Measurements from ENCODE around the gene KIAA1958. TPM values are rescaled to one million over a fixed set of nuclear protein-coding genes. Genes with fewer than 3 reads are reported as not detected.

The KIAA1958 gene
- polyA plus RNA-seq, 2 of the 4 experiments (the other 2 are of a cell fraction), result 2.2 to 3.7 TPM

GRCh38 chr9:112717661-112718331, 231.2 kb downstream of the KIAA1958 start, which contains the start of gene INIP (continued):
- TF ChIP-seq JUNB (IDR thresholded peaks at IDR 0.05) (no peak), MYC (IDR thresholded peaks at IDR 0.05; ENCODE audit: borderline replicate concordance, low read length) (no peak)

Other genes starting within 250 kb of the KIAA1958 start
- 105 and 127 TPM in 2 replicates for gene PTBP3, start 153.2 kb upstream of the KIAA1958 start, polyA plus RNA-seq (2011; rRNA removed)
- gene PTBP3, start 153.2 kb upstream of the KIAA1958 start, polyA plus RNA-seq (2017; fragmentation: RNase III; extraction: RNeasy Plus Mini Kit Qiagen cat#74134 plus additional on column Dnase treatment), result 40.0 to 55.7 TPM (median 49.9 TPM) in 3 replicates
- 45.3 and 47.7 TPM in 2 replicates for gene HSDL2, start 106.7 kb upstream of the KIAA1958 start, polyA plus RNA-seq (2011; rRNA removed)
- 43.1 to 47.6 TPM (median 47.4 TPM) in 3 replicates for gene HSDL2, start 106.7 kb upstream of the KIAA1958 start, polyA plus RNA-seq (2017; fragmentation: RNase III; extraction: RNeasy Plus Mini Kit Qiagen cat#74134 plus additional on column Dnase treatment)
- 30.5 and 40.0 TPM in 2 replicates for gene INIP, start 231.3 kb downstream of the KIAA1958 start, polyA plus RNA-seq (2011; rRNA removed)
- gene INIP, start 231.3 kb downstream of the KIAA1958 start, polyA plus RNA-seq (2017; fragmentation: RNase III; extraction: RNeasy Plus Mini Kit Qiagen cat#74134 plus additional on column Dnase treatment), result 20.4 to 20.7 TPM (median 20.7 TPM) in 3 replicates